ENCODE results near the gene FBN1.

DNA sequence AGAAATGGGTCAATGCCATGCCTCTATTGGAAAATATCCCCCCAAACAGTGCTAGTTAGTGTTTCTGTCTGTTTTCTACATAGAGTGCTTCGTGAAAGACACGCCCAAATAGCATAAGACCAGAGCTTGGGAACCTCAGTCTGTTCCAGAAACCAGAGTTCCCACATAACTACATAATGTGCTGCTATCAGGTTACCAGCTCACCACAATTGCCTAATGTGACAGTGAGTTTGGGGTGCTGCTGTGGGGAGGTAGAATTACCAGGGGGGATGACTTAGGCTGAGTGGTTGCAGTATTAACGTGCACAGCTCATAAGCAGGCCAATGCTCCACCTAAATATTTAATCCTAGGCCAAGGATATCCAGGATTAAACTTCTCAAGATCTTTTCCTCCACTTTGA lies 275.0 kb downstream of the FBN1 start:
- TF ChIP-seq CTCF (IDR thresholded peaks at IDR 0.05) (no peak), EZH2phosphoT487 (IDR thresholded peaks at IDR 0.05) (no peak)

Data from neural progenitor cell (in vitro differentiated cells).